GM18498 (cell line): ENCODE data around the gene CELSR1.

Experiments used
- ATAC-seq: cut with Tn5 transposase; IDR thresholded peaks from one replicate; pipeline ENCODE4 v1.9.1; 2021; ENCODE audit warnings: mild to moderate bottlenecking, moderate library complexity; ENCODE audit not compliant: unreplicated experiment

Gene CELSR1

DNA sequence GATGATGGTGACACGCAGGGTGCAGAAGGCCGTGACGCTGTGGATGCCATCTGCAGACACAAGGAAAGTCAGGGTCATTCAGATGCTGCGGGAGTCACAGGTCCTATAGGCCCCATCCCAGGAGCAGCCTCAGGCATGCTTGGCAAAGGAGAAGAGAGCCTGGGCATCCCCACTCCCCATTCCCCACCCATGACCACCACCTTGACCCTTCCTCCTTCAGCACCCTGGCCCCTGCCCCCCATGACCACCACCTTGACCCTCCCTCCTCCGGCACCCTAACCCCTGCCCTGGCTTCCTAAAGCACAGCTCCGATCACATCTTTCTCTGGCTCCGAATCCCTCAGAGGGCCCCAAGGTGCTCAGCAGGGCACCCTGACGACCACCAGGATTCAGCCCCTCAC lies 73.1 kb downstream of the CELSR1 start:
- ATAC-seq = no peak

DNA sequence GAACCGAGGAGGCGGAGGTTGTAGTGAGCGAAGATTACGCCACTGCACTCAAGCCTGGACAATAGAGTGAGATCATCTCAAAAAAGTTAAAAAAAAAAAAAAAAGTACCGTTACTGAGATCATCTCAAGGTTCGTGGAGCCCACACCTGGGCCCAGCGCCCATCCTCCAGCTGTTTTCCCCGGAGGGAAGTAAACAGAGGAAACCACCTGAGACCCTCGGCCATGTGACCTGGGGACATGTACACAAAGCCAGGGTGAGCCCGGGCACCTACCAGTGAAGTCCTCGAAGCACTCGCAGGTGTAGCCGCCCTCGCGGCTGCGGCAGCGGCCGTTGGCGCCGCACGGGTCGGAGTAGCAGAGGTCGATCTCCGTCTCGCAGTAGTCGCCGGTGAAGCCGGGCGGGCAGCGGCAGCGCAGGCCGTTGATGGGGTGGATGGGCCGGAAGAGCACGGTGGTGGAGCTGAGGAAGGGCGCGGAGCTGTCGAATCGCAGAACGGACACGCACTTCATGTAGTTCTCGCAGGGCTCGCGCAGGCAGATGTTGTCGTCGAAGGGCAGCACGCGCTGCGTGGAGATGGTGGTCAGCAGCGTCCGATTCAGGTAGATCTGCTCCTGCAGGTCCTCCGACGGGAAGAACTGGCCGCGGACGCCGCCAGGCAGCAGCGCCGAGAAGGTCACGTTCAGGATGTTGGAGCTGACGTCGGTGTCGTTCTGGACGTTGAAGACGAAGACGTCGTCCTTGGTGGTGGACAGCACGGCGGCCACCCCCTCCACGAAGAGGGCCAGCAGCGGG lies 73.8 kb downstream of the CELSR1 start:
- no peak for ATAC-seq

DNA sequence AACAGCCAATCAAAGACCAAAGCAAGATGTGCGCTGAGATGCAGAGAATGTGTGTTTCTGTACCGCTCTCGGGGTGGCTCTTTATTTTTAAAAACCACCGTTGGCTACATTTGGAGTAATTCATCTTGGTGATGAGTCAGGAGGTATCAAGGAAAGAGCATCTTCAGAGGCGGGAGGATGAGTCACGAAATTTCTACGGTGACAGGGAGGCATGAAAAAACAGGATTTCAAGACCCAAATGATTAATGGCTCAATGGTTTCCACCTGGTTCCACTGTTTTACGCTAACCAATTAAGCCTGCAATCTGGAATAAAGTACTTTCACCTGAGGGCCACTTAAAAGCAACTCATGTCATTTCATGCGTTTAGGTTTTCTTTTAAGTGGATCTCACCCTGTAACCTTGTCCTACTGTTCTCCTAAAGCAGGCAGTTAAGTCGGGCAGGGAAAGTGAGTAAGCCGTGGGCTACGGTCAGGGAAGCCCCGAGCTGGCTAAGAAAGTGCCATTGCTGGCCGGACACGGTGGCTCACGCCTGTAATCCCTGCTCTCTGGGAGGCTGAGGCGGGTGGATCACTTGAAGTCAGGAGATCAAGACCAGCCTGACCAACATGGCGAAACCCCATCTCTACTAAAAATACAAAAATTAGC lies 74.6 kb downstream of the CELSR1 start:
- ATAC-seq = no peak

DNA sequence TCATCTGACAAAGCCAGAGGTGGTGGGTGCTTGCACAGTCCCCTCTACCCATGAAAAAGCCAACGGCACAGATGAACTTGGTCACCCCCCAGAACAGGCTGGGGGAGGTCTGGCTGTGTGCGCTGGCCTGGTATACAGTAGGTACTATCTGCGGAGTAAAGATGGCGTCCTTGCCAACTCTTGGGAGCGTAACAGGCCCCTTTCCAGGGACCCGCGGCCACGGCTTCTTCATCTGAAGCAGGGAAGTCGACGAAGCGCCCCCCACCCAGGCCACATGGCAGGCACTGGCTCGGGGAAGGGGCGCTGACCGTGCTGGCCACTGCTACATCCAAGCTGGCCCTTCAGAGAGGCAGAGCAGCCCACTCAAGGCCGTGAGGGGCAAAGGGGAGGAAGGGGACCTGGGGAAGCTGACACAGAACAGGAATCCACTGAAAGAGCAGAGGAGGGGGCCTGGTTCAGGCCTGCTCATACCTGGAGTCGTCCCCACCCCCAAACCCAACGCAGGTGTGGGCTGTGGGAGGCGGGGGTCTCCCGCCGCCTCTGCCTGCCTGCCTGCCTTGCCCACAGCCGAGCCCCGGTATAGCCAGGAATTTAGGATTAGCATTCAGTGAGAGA lies 75.7 kb downstream of the CELSR1 start:
- no peak for ATAC-seq

DNA sequence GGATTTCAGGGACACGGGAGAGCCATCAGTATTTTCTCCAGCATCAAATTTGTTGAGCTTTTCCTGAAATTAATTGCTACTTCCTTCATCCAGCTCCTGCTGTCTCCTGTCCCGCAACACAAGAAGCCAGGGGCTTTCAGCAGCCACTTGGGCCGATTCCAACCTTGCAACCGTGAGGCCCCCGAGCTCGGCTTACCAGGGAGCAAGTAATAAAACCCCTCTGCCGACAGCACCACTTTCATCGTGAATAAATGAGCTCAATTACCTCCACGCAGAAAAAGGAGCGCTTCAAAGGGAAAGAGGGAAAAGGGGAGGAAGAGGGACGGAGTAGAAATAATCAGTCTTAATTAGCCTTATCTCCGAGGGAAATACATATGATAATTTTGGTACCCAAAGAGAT lies 76.6 kb downstream of the CELSR1 start:
- ATAC-seq = no peak

DNA sequence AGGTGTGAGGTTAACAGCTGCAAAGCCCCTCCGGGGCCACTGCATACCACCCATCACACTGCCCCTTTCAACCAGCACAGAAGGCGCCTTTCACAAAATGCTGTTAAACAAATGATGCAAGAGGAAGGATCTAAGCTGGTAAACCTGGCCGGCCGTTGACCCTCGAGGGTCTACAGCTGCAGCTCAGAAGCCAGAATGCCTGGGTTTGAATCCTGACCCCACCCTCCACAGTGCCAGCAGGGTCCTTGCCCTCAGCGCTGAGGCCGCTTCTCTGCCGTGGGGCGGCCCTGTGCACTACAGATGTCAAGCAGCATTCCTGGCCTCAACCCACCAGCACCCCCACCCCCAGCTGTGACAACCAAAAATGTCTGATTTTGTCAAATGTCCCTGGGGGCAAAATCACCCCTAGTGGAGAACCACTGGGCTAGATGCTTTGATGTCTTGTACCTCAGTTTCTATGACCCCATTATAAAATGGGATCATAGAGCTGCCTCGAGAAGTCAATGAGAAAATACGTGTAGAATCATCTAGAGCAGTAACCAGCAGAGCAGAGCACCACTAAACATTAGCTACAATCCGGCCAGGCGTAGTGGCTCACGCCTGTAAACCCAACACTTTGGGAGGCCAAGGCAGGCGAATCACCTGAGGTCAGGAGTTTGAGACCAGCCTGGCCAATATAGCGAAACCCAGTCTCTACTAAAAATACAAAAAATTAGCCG lies 77.9 kb downstream of the CELSR1 start:
- ATAC-seq = no peak

DNA sequence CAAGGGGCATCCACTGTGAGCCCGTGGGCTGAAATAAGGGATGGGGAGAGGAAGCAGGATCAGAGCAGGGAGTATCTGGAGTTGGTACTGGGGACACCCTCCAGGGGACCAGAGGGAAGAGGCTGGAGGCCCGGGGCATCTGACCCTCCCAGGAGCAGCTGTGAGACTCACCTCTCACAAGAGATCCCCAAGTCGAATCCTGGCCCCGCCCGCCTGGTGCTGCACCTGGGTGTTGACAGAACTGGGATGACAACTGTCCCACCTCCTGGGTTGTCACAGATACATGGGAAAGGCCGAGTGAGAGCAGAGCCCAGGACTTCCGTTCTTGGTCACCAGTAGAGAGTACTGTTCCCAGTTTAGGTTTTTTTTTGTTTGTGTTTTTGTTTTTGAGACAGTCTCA lies 78.9 kb downstream of the CELSR1 start:
- no peak for ATAC-seq

DNA sequence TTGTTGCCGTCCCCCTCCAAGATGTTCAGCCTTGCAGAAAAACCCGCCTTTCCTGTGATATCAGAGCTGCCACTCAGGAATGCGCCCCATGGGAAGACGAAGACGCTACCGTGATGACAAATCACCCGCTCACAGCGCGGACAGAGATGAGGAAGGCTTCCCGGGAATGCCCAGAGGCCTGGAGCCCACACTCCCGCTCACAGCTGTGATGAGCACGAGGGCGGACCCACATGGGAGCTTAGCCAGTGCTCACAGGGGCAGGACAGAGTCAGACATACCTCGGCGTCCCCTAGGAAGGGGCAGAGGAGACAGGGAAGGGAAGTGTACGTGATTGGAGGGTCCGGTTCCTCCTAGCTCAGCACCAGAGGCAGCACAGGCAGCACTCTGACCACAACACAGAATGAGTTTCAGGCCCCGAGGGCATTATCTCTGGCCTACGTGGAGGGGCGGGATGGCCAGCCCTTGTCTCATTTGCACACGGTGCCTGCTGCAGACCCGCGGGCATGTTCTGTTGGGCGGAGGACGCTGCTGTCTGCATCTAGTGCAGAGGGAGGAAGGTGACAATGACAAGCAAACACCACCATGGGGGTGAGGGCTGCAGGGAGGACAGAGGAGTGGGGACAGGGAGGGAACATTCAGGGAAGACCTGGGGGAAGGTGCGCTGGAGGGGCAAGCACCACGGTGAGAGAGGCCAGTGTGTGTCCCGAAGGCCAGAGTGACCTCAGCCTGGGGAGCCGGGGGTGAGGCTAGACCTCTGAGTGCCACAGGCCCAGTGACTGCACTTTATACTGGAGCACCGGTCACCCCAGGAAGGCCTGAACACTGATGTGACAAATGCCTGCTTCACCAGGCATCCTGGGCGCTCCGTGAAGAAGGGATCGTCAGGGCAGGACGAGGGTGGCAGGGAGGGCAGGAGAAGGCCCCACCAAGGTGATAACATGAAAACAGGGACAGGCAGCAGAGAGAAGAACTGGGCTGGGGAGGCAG lies 79.6 kb downstream of the CELSR1 start:
- ATAC-seq = no peak

DNA sequence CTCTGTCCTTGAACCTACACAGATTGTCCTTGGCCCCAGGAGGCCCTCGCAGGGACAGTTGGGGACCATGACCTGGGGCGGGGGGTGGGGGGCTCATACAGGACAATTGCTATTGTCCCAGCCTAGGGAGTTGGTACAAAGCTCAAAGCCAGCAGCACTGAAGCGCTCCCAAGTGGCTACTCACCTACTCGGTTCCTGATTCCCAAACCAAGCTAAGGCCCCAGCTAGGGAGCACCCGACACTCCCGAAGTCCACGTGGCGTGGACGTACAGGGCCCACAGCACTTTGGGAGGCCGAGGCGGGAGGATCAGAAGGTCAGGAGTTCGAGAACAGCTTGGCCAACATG lies 80.6 kb downstream of the CELSR1 start:
- no peak for ATAC-seq

DNA sequence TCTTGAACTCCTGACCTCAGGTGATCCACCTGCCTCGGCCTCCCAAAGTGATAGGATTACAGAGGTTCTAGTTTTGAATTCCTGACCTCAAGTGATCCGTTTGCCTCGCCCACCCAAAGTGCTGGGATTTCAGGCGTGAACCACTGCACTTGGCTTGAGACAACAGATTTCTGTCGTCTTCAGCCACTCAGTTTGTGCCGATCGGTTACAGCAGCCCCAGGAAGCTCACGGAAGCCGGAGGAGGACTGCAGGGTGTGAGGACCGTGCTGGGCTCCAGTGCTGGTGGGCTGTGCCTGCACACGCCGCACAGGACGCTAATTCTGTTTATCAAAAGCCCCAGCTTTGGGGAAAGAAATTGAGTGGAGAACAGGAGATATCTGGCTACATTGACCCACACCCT lies 82.0 kb downstream of the CELSR1 start:
- no peak for ATAC-seq

DNA sequence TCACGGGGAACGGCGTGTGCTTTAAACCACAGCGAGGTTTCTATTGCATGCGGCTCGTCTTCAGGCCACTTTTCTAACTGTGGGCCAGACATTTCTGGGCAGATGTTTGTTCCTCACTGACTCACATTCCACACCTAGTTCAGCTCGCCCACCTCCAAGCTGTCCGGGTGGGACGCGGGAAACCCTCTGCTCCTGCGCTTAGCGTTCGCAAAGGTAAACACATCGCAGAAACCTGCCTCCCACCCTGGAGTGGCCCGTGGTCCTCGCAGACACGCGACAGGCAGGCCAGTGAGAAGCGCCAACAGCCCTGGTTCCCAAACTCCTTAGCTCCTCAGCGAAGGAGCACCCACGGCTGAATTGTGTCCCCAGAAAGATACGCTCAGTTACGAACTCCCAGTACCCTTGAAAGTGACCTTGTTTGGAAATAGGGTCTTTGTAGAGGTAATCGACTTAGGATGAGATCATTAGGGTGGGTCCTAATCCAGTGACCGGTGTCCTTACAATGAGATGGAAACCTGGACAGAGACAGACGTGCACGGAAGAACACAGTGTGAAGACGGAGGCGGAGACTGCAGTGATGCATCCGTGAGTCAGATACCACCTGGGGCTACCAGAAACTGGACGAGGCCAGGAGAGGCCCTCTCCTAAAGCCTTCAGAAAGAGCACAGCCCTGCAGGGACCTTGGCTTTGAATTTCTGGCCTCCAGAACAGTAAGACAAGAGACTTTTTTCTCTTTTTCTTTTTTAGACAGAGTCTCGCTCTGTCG lies 82.7 kb downstream of the CELSR1 start:
- no peak for ATAC-seq

DNA sequence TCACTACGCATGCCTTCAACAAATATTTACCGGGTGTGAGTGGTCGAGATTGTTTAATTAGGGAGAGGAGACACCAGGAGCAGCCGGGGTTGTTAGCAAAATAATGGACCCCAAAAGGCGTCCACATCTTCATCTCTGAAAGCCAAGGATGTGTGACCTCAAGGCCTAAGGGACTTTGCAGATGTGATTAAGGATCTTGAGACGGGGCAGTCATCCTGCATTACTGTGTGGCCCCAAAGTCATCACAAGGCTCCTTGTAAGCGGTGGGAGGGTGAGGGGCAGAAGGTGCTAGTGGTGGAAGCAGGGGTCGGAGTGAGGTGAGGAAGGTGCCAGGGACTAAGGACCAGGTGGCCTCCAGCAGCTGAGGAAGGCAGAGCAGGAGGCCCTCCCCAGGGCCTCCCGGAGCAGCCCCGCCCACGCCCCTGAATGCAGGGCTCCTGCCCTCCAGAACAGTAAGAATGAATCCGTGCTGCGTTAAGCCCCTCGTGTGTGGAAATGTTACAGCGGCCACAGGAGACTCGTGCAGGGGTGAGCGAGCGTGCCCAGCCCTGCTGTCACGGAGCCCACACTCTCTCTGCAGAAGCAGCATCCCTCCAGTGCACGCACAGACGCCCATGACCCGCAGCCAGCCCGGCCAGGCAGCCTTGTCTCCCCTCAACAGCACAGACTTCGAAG lies 83.5 kb downstream of the CELSR1 start:
- no peak for ATAC-seq

DNA sequence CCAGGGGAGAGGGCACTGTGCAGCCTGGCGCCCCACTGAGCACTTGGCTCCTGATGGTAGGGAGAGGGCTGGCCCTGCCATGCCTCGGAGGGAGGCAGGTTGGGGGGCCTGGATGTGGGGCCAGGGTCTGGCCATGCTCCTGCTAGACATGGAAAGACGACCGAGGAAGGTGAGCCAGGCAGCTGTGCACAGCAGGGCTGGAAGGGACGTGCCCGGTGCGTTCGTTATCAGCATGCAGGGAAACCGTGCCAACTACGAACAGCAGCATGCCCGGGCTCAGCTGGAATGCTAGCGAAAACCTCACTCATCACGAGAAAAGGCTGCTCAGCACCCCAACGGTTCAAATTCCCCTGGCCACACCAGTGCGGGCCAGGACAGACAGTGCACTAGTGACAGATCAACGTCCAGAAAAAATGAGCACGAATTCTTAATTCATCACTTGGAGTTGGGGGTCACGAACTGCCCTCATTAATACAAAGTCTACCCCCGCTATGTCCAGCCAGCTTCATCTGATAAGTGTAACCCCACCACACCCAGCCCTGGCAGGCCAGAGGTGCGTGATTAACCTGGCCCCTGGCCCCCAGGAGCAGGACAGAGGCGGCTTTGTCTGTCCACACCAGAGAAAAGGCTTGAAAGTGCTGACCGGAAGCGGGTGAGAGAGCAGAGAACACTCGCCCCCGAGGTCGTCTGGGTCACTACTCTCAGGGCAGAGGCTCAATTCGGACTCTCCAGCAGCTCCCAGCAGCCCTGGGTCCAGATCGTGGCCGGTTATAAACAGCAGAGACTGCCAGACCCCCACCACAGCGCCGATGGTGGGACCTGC lies 84.2 kb downstream of the CELSR1 start:
- ATAC-seq = no peak

DNA sequence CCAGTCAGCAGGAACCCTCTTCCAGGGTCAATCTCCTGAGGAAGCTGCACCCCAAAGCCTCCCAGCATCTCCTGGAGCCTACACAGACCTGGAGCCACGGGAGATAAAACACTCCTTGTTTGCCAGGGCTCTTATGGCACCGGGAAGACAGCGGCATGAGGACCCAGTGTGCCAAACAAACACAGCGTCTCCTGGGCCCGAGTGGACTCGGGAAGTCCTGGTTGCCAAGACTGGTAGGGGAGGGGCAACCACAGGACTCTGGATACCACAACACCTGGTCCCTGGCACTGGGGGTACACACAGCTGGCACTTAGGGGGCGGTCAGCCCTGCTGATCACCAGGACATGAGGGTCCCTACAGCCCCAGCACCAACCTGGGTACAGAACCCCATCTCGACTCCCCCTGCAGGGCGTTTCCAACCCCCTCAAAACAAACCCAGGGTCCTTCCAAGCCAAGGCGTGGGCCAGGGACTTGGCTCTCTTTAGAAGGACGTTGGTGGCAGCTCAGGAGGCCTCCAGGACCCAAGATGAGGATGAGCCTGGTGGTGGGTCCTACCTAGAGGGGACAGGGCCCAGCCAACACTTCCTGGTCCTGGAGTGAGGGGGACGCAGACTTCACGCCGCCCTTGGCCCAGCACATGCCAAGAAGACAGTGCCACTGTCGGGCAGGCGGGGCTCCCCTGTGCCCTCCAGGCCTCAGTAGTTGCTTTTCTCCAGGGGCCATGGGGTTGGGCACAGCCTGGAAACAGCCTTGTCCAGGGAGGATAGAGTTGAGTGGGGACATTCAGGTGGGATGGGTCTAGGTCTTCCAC lies 85.0 kb downstream of the CELSR1 start:
- ATAC-seq = no peak

DNA sequence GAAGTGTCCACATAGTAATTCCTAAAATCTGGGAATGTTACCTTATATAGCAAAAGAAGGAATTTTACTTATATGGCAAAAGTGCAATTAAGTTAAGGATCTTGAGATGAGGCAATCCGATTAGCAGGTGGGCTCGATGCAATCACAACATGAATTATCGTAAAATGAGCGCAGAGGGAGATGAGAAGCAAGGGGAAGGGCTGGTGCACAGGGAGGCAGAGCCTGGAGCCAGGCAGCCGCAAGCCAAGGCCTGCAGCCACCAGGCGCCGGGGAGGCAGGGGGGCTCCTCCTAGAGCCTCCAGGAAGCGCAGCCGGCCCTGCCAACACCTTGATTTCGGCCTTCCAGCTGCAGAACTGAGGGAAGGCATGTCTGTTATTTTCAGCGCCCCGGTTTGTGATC lies 85.7 kb downstream of the CELSR1 start:
- no peak for ATAC-seq

DNA sequence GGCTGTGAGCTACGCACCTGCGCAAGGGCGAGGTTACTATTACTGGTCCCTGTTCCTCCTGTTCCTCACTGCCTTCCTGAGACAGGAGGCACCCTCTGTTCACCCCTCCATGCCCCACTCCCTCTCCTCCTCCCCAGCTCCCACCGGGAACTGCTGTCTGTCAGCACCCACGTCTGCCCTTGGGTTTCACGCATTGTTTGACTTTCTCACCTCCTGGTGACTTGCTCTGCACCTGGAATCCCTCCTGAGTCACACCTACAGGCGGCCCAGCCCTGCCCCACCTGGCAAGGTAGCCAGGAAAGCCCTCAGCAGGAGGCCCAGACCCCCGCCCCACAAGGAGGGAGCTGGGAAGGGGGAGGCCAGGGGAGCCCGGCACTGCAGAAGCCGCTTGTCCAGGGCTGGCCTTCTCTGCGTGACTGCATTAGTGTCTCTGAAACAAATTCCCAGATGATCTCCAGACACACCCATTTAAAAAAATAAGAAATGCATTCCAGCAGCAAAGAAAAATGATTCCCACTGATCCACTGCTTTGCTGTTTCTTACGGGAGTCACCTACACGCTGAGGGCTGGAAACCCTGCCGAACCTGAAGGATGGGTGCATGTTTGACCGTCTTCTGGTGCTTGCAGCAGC lies 86.4 kb downstream of the CELSR1 start:
- ATAC-seq = no peak
